Spleen (tissue), 11 donors: ENCODE data around the gene GHRH. TPM values are rescaled to one million over a fixed set of nuclear protein-coding genes. Genes with fewer than 3 reads are reported as not detected.

Experiments used
- DNase-seq: peaks from one replicate; pipeline ENCODE4 v3.0.0-alpha.2; 2020
- H3K27ac ChIP-seq, 8 donors: fragments of 200-600 bp; sonication (generic) in 7 of 8; 1 replicate in 4 of 8; 2 replicates in 4 of 8; pipeline versions ENCODE4 v1.5.0 to v1.8.0; 2016 to 2021; ENCODE audit warnings: inconsistent platforms in 4 of 8, mild to moderate bottlenecking in 4 of 8, moderate library complexity in 1 of 8
- H3K27me3 ChIP-seq, 7 donors: fragments of 200-600 bp; sonication (generic) in 6 of 7; replicated peaks in 1 of 7; 1 replicate in 4 of 7; 2 replicates in 3 of 7; pipeline versions ENCODE4 v1.5.0 to v1.8.0; 2016 to 2021; ENCODE audit warnings: inconsistent platforms in 3 of 7, mild to moderate bottlenecking in 1 of 7
- H3K36me3 ChIP-seq, 6 donors: fragments of 200-600 bp; sonication (generic) in 5 of 6; 1 replicate in 4 of 6; 2 replicates in 2 of 6; pipeline versions ENCODE4 v1.5.0 to v1.8.0; 2016 to 2021; ENCODE audit warnings: inconsistent platforms in 2 of 6
- H3K4me1 ChIP-seq, 6 donors: fragments of 200-600 bp; sonication (generic) in 5 of 6; 1 replicate in 3 of 6; 2 replicates in 3 of 6; pipeline versions ENCODE4 v1.5.0 to v1.8.0; 2016 to 2021; ENCODE audit warnings: inconsistent platforms in 3 of 6
- H3K4me3 ChIP-seq, 8 donors: fragments of 200-600 bp; sonication (generic) in 7 of 8; 1 replicate in 4 of 8; 2 replicates in 4 of 8; pipeline versions ENCODE4 v1.5.0 to v1.8.0; 2016 to 2021; ENCODE audit warnings: inconsistent platforms in 4 of 8, mild to moderate bottlenecking in 4 of 8, moderate library complexity in 2 of 8
- H3K9me3 ChIP-seq, 8 donors: fragments of 200-600 bp; sonication (generic) in 7 of 8; 1 replicate in 4 of 8; 2 replicates in 4 of 8; pipeline versions ENCODE4 v1.5.0 to v1.8.0; 2016 to 2021; ENCODE audit warnings: inconsistent platforms in 4 of 8
- POLR2A ChIP-seq, 3 donors: fragments of 450-650 bp; IDR thresholded peaks; one replicate each; pipeline ENCODE4 v1.5.1; 2017; ENCODE audit warnings: antibody characterized with exemption in 3 of 3, mild to moderate bottlenecking in 1 of 3
- POLR2AphosphoS5 ChIP-seq, 3 donors: sonication (generic); formaldehyde crosslinking; IDR thresholded peaks; one replicate each; pipeline ENCODE4 v1.5.1; 2017; ENCODE audit warnings: antibody characterized with exemption in 3 of 3
- WGBS, 5 donors: extraction: QIAGEN DNeasy Blood & Tissue Kit in 3 of 5; methylation state at CpG; one replicate each; pipeline versions ENCODE4 v1.1.5 to v1.1.7; 2013 to 2018; 5-methylcytosine and 5-hydroxymethylcytosine counted together
- intact Hi-C: fragments of 100-400 bp; cut with DNase I; formaldehyde crosslinking; loops from one replicate; pipeline ENCODE4 v1.15.0; 2023; ENCODE audit warnings: low total_unique reads
- polyA plus RNA-seq, 3 donors: library from polyadenylated mRNA; stranded (reverse); fragments of 200-250 nt; gene quantifications; one replicate each; pipeline ENCODE4 v1.2.1, GENCODE V29; 2013
- total RNA-seq, 7 donors: library from RNA; depleted of rRNA in 3 of 7; stranded (reverse); fragments of >200 nt in 3 of 7; fragmentation: NEBNext Ultra II Directional in 4 of 7; extraction: Animal tissue kit (Norgen Biotek cat#: 25700) in 4 of 7; gene quantifications; one replicate each; pipeline versions ENCODE4 v1.1.0 to v1.2.1, GENCODE V29; 2016 to 2021
- TF ChIP-seq, protein P1 (sequence below), 11 experiments: fragments of 200-600 bp in 7 of 11; fragments of 450-650 bp in 4 of 11; sonication (generic) in 4 of 11; IDR thresholded peaks in 8 of 11; conservative IDR thresholded peaks in 3 of 11; 1 replicate in 7 of 11; 2 replicates in 4 of 11; pipeline versions ENCODE4 v1.4.0 to v1.8.0; 2016 to 2021; ENCODE audit warnings: antibody characterized with exemption in 11 of 11, inconsistent platforms in 4 of 11, mild to moderate bottlenecking in 1 of 11
- donor health status: healthy with polysubstance abuse.
- donor health status: DM: no; HTN: no; CAD: no; lungs with moderate emphysema.
- donor health status: DM: no; HTN: no; CAD: no.
- donor health status: Bipolar disorder and iron deficiency.
- donor health status: healthy.
- donor health status: DM: no; HTN: no; CAD: no.
- donor health status: DM: yes; HTN: yes; CAD: no.

GHRH gene
- total and polyA plus RNA-seq, 10 donors: not detected

GRCh38 chr20:37270576-37271420 is 9.2 kb upstream of the GHRH start:
- peaks cover 0 to 55% (median 33%) of the 10 kb centered on the region in 6 donors for H3K4me1 ChIP-seq
- intact Hi-C loops: loop anchor here (10.0 kb wide), 1 partner anchor 114 kb away; no protein-coding TSS in a partner anchor

DNA sequence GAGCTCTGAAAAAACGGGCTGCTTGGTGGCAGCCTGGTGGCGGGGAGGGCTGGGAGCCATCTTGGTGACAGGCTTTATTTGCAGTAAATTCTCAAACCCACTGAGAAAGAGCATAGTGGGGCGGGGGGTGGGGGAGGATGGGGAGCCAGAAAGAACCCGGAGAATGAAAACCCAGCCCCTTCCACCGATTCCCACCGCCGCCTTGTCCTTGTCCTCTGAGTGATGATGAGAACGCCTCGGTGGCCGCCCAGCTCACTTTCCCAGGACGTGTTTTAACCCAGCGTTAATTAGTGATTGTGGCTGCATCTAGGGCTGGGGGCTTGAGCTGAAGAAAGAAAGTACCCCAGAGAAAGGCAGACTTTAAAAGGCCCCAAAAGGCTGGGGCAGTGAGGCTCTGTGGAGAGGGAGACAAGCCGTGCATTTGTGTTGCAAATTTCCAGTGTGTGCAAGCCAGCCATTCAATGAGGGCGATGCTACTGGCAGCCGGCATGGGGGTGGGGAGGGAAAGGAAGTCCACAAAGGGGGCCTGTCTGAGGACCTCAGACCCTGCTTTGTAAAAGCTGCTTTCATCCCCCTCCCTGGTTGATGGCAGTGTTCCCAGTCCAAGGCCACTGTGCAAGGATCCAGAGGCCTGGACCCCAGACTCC is 6.2 kb upstream of the GHRH start:
- no peak overlapping the region for H3K27ac ChIP-seq
- no peak for TF ChIP-seq POLR2AphosphoS5 (IDR thresholded peaks at IDR 0.05)
- TF ChIP-seq, protein P1, sequence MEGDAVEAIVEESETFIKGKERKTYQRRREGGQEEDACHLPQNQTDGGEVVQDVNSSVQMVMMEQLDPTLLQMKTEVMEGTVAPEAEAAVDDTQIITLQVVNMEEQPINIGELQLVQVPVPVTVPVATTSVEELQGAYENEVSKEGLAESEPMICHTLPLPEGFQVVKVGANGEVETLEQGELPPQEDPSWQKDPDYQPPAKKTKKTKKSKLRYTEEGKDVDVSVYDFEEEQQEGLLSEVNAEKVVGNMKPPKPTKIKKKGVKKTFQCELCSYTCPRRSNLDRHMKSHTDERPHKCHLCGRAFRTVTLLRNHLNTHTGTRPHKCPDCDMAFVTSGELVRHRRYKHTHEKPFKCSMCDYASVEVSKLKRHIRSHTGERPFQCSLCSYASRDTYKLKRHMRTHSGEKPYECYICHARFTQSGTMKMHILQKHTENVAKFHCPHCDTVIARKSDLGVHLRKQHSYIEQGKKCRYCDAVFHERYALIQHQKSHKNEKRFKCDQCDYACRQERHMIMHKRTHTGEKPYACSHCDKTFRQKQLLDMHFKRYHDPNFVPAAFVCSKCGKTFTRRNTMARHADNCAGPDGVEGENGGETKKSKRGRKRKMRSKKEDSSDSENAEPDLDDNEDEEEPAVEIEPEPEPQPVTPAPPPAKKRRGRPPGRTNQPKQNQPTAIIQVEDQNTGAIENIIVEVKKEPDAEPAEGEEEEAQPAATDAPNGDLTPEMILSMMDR (IDR thresholded peaks at IDR 0.05 in 8 of 11, conservative IDR thresholded peaks at IDR 0.05 in 3 of 11): no peak
- no peak for TF ChIP-seq POLR2A (IDR thresholded peaks at IDR 0.05)
- H3K9me3 ChIP-seq: no peaks in the 10 kb centered on the region
- 77 to 83% (median 77%) methylated on average over 15 of the region's 15 CpGs for WGBS, 5 donors
- peaks cover 0 to 2% (median 0%) of the 10 kb centered on the region in 7 donors for H3K27me3 ChIP-seq
- peaks cover 0 to 37% (median 21%) of the 10 kb centered on the region in 6 donors for H3K4me1 ChIP-seq
- H3K36me3 ChIP-seq: no peaks in the 10 kb centered on the region
- intact Hi-C loops: loop anchor here (5.0 kb wide), 1 partner anchor 265 kb away; no protein-coding TSS in a partner anchor
- no peak for DNase-seq
- H3K4me3 ChIP-seq: no peak overlapping the region

More at GRCh38 chr20:37270576-37271420, 9.2 kb upstream of the GHRH start:
- DNase-seq: no peak
- Histone ChIP-seq H3K9me3 (no peaks in the 10 kb centered on the region), H3K4me3 (peak overlapping the region in 1 of 8 donors; percentile 34), H3K27me3 (no peaks in the 10 kb centered on the region), H3K36me3 (no peaks in the 10 kb centered on the region), H3K27ac (peak overlapping the region in 7 of 8 donors; percentile 54 to 88 (median 81))
- whole genome bisulfite sequencing, 5 donors: 69 to 83% (median 73%) methylated on average over 7 to 12 of the region's 12 CpGs
- TF ChIP-seq POLR2A (IDR thresholded peaks at IDR 0.05) (no peak), POLR2AphosphoS5 (IDR thresholded peaks at IDR 0.05) (peak in 1 of 3 donors; percentile 11)
- TF ChIP-seq, protein P1 (IDR thresholded peaks at IDR 0.05 in 8 of 11, conservative IDR thresholded peaks at IDR 0.05 in 3 of 11): no peak

DNA sequence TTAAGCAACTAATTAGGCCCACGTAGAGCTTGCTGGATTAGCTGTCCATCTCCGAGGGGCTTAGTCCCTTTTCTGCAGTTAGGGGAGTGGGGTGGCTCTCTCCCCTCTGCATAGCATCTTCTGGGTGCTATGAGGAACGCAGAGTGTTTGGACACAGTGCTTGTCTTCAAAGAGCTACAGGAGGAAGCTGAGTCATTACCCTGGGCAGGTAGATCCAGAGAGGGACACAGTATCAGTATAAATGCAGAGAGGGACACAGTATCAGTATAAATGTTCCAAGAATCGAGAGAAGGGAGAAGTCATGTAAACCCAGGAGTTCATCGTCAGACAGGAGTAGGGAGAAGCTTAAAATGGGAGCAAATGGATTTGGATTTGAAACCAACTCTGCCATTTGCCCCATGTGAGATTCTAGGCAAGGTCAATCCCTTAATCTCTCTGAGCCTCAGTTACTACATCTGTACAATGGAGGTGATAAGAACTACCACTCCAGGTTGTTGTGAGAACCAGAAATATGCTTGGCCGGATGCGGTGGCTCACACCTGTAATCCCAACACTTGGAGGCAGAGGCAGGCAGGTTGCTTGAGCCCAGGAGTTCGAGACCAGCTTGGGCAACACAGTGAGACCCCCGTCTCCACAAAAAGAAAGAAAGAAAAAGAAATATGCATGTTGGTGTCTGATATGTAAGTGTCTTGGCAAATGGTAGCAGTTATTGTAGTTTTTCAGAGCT is 5.5 kb upstream of the GHRH start:
- no peak for DNase-seq
- 78 to 86% (median 79%) methylated on average over 9 of the region's 9 CpGs for WGBS, 5 donors
- Histone ChIP-seq H3K4me3 (no peak overlapping the region), H3K27ac (no peak overlapping the region), H3K9me3 (no peaks in the 10 kb centered on the region), H3K4me1 (peaks cover 0 to 33% (median 21%) of the 10 kb centered on the region in 6 donors), H3K36me3 (no peaks in the 10 kb centered on the region), H3K27me3 (peaks cover 0 to 7% (median 0%) of the 10 kb centered on the region in 7 donors)
- TF ChIP-seq, protein P1 (IDR thresholded peaks at IDR 0.05 in 8 of 11, conservative IDR thresholded peaks at IDR 0.05 in 3 of 11): no peak
- TF ChIP-seq POLR2AphosphoS5 (IDR thresholded peaks at IDR 0.05) (no peak), POLR2A (IDR thresholded peaks at IDR 0.05) (no peak)
- intact Hi-C loops: loop anchor here (5.0 kb wide), 1 partner anchor 265 kb away; no protein-coding TSS in a partner anchor
